Measurements from ENCODE around the gene CDK6.

- TF ChIP-seq CTCF (IDR thresholded peaks at IDR 0.05) (no peak), POLR2A (IDR thresholded peaks at IDR 0.05) (no peak)
Measured at GRCh38 chr7:92848441-92848840, 12.1 kb upstream of the CDK6 start.

All from right lobe of liver (tissue), 4 donors.